HG02885 (cell line): Measurements from ENCODE around the gene SLC9A3.

Source experiments
- ATAC-seq: cut with Tn5 transposase; IDR thresholded peaks from one replicate; pipeline ENCODE4 v1.9.1; 2021; ENCODE audit warnings: mild to moderate bottlenecking; ENCODE audit not compliant: unreplicated experiment, poor library complexity

Gene SLC9A3

GRCh38 chr5:465591-466403 is 58.5 kb downstream of the SLC9A3 start:
- ATAC-seq: no peak

- no peak for ATAC-seq
These were observed 59.2 kb downstream of the SLC9A3 start for GRCh38 chr5:464843-465590.

- no peak for ATAC-seq
These were observed 59.8 kb downstream of the SLC9A3 start for GRCh38 chr5:464446-464842.

GRCh38 chr5:463952-464351 is 60.3 kb downstream of the SLC9A3 start:
- ATAC-seq: peak; percentile 60

- no peak for ATAC-seq
These were observed 60.9 kb downstream of the SLC9A3 start for GRCh38 chr5:463301-463700.

- ATAC-seq: no peak
These were observed 62.2 kb downstream of the SLC9A3 start for GRCh38 chr5:462051-462481.

- no peak for ATAC-seq
These were observed 64.0 kb downstream of the SLC9A3 start for GRCh38 chr5:460273-460625.

- ATAC-seq: no peak
These were observed 64.5 kb downstream of the SLC9A3 start for GRCh38 chr5:459562-460272.

- ATAC-seq: peak; percentile 67
These were observed 65.5 kb downstream of the SLC9A3 start for GRCh38 chr5:458547-459353.

- no peak for ATAC-seq
These were observed 66.9 kb downstream of the SLC9A3 start for GRCh38 chr5:457195-457961.

GRCh38 chr5:456351-457194 is 67.7 kb downstream of the SLC9A3 start:
- ATAC-seq: no peak

GRCh38 chr5:455806-456205 is 68.4 kb downstream of the SLC9A3 start:
- no peak for ATAC-seq

GRCh38 chr5:454936-455335 is 69.3 kb downstream of the SLC9A3 start:
- ATAC-seq: no peak

- no peak for ATAC-seq
These were observed 70.3 kb downstream of the SLC9A3 start for GRCh38 chr5:453725-454481.

- ATAC-seq: no peak
These were observed 71.1 kb downstream of the SLC9A3 start for GRCh38 chr5:452978-453710.

- no peak for ATAC-seq
These were observed 72.4 kb downstream of the SLC9A3 start for GRCh38 chr5:451587-452458.
